Measurements from ENCODE around the gene GARIN5B.

GARIN5B gene

GRCh38 chr19:55368701-55369563, 5.9 kb upstream of the GARIN5B start:
- Histone ChIP-seq H3K79me2 (ENCODE audit: control insufficient read depth, insufficient read depth, low read length, poor library complexity) (peaks cover 14% of the 10 kb centered on the region), H3K4me2 (ENCODE audit: low read length) (peak overlapping the region; percentile 60), H3K4me3 (ENCODE audit: low read depth, low read length) (peak overlapping the region; percentile 70), H3K36me3 (ENCODE audit: control insufficient read depth in 1 of 2, insufficient read depth in 2 of 2, low read length in 2 of 2) (peaks cover 21 to 25% of the 10 kb centered on the region in 2 experiments), H2BK12ac (ENCODE audit: low read length) (peak overlapping the region; percentile 53), H3K9me3 (ENCODE audit: insufficient read depth, low read depth, low read length) (no peaks in the 10 kb centered on the region), H3K18ac (ENCODE audit: low read length) (peak overlapping the region; percentile 74), H3K23ac (ENCODE audit: low read length) (no peak overlapping the region), H3K14ac (ENCODE audit: low read length) (peak overlapping the region; percentile 62), H4K12ac (ENCODE audit: low read depth, low read length) (peak overlapping the region; percentile 0), H4K8ac (ENCODE audit: low read depth, low read length) (peak overlapping the region; percentile 67), H3K9ac (ENCODE audit: low read length) (peak overlapping the region; percentile 52), H3K4me1 (ENCODE audit: control insufficient read depth in 1 of 2, insufficient read depth in 2 of 2, low read length in 2 of 2) (peaks cover 29 to 34% of the 10 kb centered on the region in 2 experiments), H2AK5ac (ENCODE audit: low read length) (peak overlapping the region; percentile 6), H3K79me1 (ENCODE audit: low read length) (peaks cover 39% of the 10 kb centered on the region), H2BK5ac (ENCODE audit: low read depth, low read length, poor library complexity) (peak overlapping the region; percentile 50), H4K91ac (ENCODE audit: low read depth, low read length) (peak overlapping the region; percentile 72), H2AFZ (ENCODE audit: insufficient read depth, low read length, poor library complexity) (peak overlapping the region; percentile 32), H3K27ac (ENCODE audit: low read depth, low read length) (peak overlapping the region; percentile 72), H3K4ac (ENCODE audit: low read depth, low read length) (peak overlapping the region; percentile 0), H2BK120ac (ENCODE audit: insufficient read depth, low read length, poor library complexity) (peak overlapping the region; percentile 33), H3K27me3 (ENCODE audit: insufficient read depth, low read length) (no peaks in the 10 kb centered on the region)
- peak in 1 of 2 donors; percentile 55 for DNase-seq
- no CpG with 5 or more reads among the region's 54 CpGs for WGBS (ENCODE audit: extremely low coverage, insufficient coverage, insufficient read length)

- H3K14ac ChIP-seq (ENCODE audit: low read length): no peak overlapping the region
- no peak for DNase-seq
- no peaks in the 10 kb centered on the region for H3K9me3 ChIP-seq (ENCODE audit: insufficient read depth, low read depth, low read length)
- no peak overlapping the region for H2AK5ac ChIP-seq (ENCODE audit: low read length)
- no peak overlapping the region for H4K8ac ChIP-seq (ENCODE audit: low read depth, low read length)
- peaks cover 14% of the 10 kb centered on the region for H3K79me2 ChIP-seq (ENCODE audit: control insufficient read depth, insufficient read depth, low read length, poor library complexity)
- no peak overlapping the region for H4K91ac ChIP-seq (ENCODE audit: low read depth, low read length)
- no peak overlapping the region for H2BK120ac ChIP-seq (ENCODE audit: insufficient read depth, low read length, poor library complexity)
- no peak overlapping the region for H2BK5ac ChIP-seq (ENCODE audit: low read depth, low read length, poor library complexity)
- H2AFZ ChIP-seq (ENCODE audit: insufficient read depth, low read length, poor library complexity): no peak overlapping the region
- H4K12ac ChIP-seq (ENCODE audit: low read depth, low read length): no peak overlapping the region
- H3K23ac ChIP-seq (ENCODE audit: low read length): no peak overlapping the region
- no peak overlapping the region for H2BK12ac ChIP-seq (ENCODE audit: low read length)
- no peak overlapping the region for H3K18ac ChIP-seq (ENCODE audit: low read length)
- no CpG with 5 or more reads among the region's 16 CpGs for WGBS (ENCODE audit: extremely low coverage, insufficient coverage, insufficient read length)
- no peak overlapping the region for H3K27ac ChIP-seq (ENCODE audit: low read depth, low read length)
- no peak overlapping the region for H3K4me3 ChIP-seq (ENCODE audit: low read depth, low read length)
- H3K4ac ChIP-seq (ENCODE audit: low read depth, low read length): no peak overlapping the region
- H3K27me3 ChIP-seq (ENCODE audit: insufficient read depth, low read length): no peaks in the 10 kb centered on the region
- H3K4me2 ChIP-seq (ENCODE audit: low read length): no peak overlapping the region
- peaks cover 31% of the 10 kb centered on the region for H3K79me1 ChIP-seq (ENCODE audit: low read length)
- H3K4me1 ChIP-seq (ENCODE audit: control insufficient read depth in 1 of 2, insufficient read depth in 2 of 2, low read length in 2 of 2): peaks cover 22 to 25% of the 10 kb centered on the region in 2 experiments
- no peak overlapping the region for H3K9ac ChIP-seq (ENCODE audit: low read length)
- peaks cover 21 to 25% of the 10 kb centered on the region in 2 experiments for H3K36me3 ChIP-seq (ENCODE audit: control insufficient read depth in 1 of 2, insufficient read depth in 2 of 2, low read length in 2 of 2)
Measured at GRCh38 chr19:55368106-55368505, 5.0 kb upstream of the GARIN5B start.

- no peak overlapping the region for H2AK5ac ChIP-seq (ENCODE audit: low read length)
- peaks cover 21 to 25% of the 10 kb centered on the region in 2 experiments for H3K36me3 ChIP-seq (ENCODE audit: control insufficient read depth in 1 of 2, insufficient read depth in 2 of 2, low read length in 2 of 2)
- H3K9ac ChIP-seq (ENCODE audit: low read length): no peak overlapping the region
- H4K8ac ChIP-seq (ENCODE audit: low read depth, low read length): no peak overlapping the region
- no peaks in the 10 kb centered on the region for H3K27me3 ChIP-seq (ENCODE audit: insufficient read depth, low read length)
- no peak overlapping the region for H3K14ac ChIP-seq (ENCODE audit: low read length)
- H3K79me1 ChIP-seq (ENCODE audit: low read length): peaks cover 25% of the 10 kb centered on the region
- H2BK120ac ChIP-seq (ENCODE audit: insufficient read depth, low read length, poor library complexity): no peak overlapping the region
- H3K4me1 ChIP-seq (ENCODE audit: control insufficient read depth in 1 of 2, insufficient read depth in 2 of 2, low read length in 2 of 2): peaks cover 15 to 16% of the 10 kb centered on the region in 2 experiments
- no peak overlapping the region for H3K27ac ChIP-seq (ENCODE audit: low read depth, low read length)
- no peak overlapping the region for H3K4me3 ChIP-seq (ENCODE audit: low read depth, low read length)
- peaks cover 14% of the 10 kb centered on the region for H3K79me2 ChIP-seq (ENCODE audit: control insufficient read depth, insufficient read depth, low read length, poor library complexity)
- H3K18ac ChIP-seq (ENCODE audit: low read length): no peak overlapping the region
- no peaks in the 10 kb centered on the region for H3K9me3 ChIP-seq (ENCODE audit: insufficient read depth, low read depth, low read length)
- no peak overlapping the region for H2BK5ac ChIP-seq (ENCODE audit: low read depth, low read length, poor library complexity)
- no peak overlapping the region for H3K23ac ChIP-seq (ENCODE audit: low read length)
- whole genome bisulfite sequencing (ENCODE audit: extremely low coverage, insufficient coverage, insufficient read length): no CpG with 5 or more reads among the region's 3 CpGs
- no peak overlapping the region for H2AFZ ChIP-seq (ENCODE audit: insufficient read depth, low read length, poor library complexity)
- H4K12ac ChIP-seq (ENCODE audit: low read depth, low read length): no peak overlapping the region
- H3K4ac ChIP-seq (ENCODE audit: low read depth, low read length): no peak overlapping the region
- H2BK12ac ChIP-seq (ENCODE audit: low read length): no peak overlapping the region
- no peak for DNase-seq
- H4K91ac ChIP-seq (ENCODE audit: low read depth, low read length): no peak overlapping the region
- no peak overlapping the region for H3K4me2 ChIP-seq (ENCODE audit: low read length)
Measured at GRCh38 chr19:55366790-55367189, 3.7 kb upstream of the GARIN5B start.

GRCh38 chr19:55365964-55366363, 2.9 kb upstream of the GARIN5B start:
- Histone ChIP-seq H3K79me1 (ENCODE audit: low read length) (peaks cover 24% of the 10 kb centered on the region), H3K4ac (ENCODE audit: low read depth, low read length) (no peak overlapping the region), H2BK5ac (ENCODE audit: low read depth, low read length, poor library complexity) (no peak overlapping the region), H3K27ac (ENCODE audit: low read depth, low read length) (no peak overlapping the region), H3K18ac (ENCODE audit: low read length) (no peak overlapping the region), H3K4me3 (ENCODE audit: low read depth, low read length) (no peak overlapping the region), H3K4me1 (ENCODE audit: control insufficient read depth in 1 of 2, insufficient read depth in 2 of 2, low read length in 2 of 2) (peaks cover 13 to 14% of the 10 kb centered on the region in 2 experiments), H4K91ac (ENCODE audit: low read depth, low read length) (no peak overlapping the region), H3K36me3 (ENCODE audit: control insufficient read depth in 1 of 2, insufficient read depth in 2 of 2, low read length in 2 of 2) (peaks cover 21 to 25% of the 10 kb centered on the region in 2 experiments), H2BK120ac (ENCODE audit: insufficient read depth, low read length, poor library complexity) (no peak overlapping the region), H3K14ac (ENCODE audit: low read length) (no peak overlapping the region), H2AFZ (ENCODE audit: insufficient read depth, low read length, poor library complexity) (no peak overlapping the region), H3K23ac (ENCODE audit: low read length) (no peak overlapping the region), H3K4me2 (ENCODE audit: low read length) (no peak overlapping the region), H2BK12ac (ENCODE audit: low read length) (no peak overlapping the region), H3K79me2 (ENCODE audit: control insufficient read depth, insufficient read depth, low read length, poor library complexity) (peaks cover 14% of the 10 kb centered on the region), H2AK5ac (ENCODE audit: low read length) (no peak overlapping the region), H4K12ac (ENCODE audit: low read depth, low read length) (no peak overlapping the region), H4K8ac (ENCODE audit: low read depth, low read length) (no peak overlapping the region), H3K27me3 (ENCODE audit: insufficient read depth, low read length) (no peaks in the 10 kb centered on the region), H3K9me3 (ENCODE audit: insufficient read depth, low read depth, low read length) (no peaks in the 10 kb centered on the region), H3K9ac (ENCODE audit: low read length) (no peak overlapping the region)
- no peak for DNase-seq
- no CpG with 5 or more reads among the region's 19 CpGs for WGBS (ENCODE audit: extremely low coverage, insufficient coverage, insufficient read length)
